GM12892 (cell line): ENCODE data around the gene OLFML2B.

Source experiments
- POLR2A ChIP-seq: IDR thresholded peaks from 2 replicates; pipeline ENCODE4 v1.6.1; 2011; ENCODE audit warnings: low read depth, low read length, control low read depth
- POLR2AphosphoS5 ChIP-seq: IDR thresholded peaks from 2 replicates; pipeline ENCODE4 v1.6.1; 2011; ENCODE audit warnings: low read depth, low read length, control low read depth
- TAF1 ChIP-seq: IDR thresholded peaks from 2 replicates; pipeline ENCODE4 v1.6.1; 2011; ENCODE audit warnings: low read depth, mild to moderate bottlenecking, control low read depth, low read length, borderline replicate concordance

- no peak for TF ChIP-seq POLR2AphosphoS5
- TF ChIP-seq TAF1: no peak
- no peak for TF ChIP-seq POLR2A
These were observed 18.7 kb upstream of the OLFML2B start for GRCh38 chr1:162042361-162042760.
